ENCODE results near the gene ACP1. TPM values are rescaled to one million over a fixed set of nuclear protein-coding genes. Genes with fewer than 3 reads are reported as not detected.

Gene ACP1
- total RNA-seq, 1 donor from 2014 or later: 113 TPM

GRCh38 chr2:295090-295489 lies 30.3 kb downstream of the ACP1 start:
- H3K4me1 Mint-ChIP-seq: peaks cover under 1% of the 10 kb centered on the region
- H3K4me3 Mint-ChIP-seq: no peak overlapping the region
- no peak for TF ChIP-seq CTCF (IDR thresholded peaks at IDR 0.05; ENCODE audit: unreplicated experiment)
- no peak overlapping the region for H3K27ac Mint-ChIP-seq
- peaks cover 4% of the 10 kb centered on the region for H3K9me3 Mint-ChIP-seq
- H3K27me3 Mint-ChIP-seq (ENCODE audit: low read depth): peaks cover 75% of the 10 kb centered on the region
- DNase-seq (ENCODE audit: low spot score in 2 of 2, unreplicated experiment in 2 of 2): no peak
- no peaks in the 10 kb centered on the region for H3K36me3 Mint-ChIP-seq

- Mint-ChIP-seq H3K9me3 (peaks cover 10% of the 10 kb centered on the region), H3K4me3 (no peak overlapping the region), H3K36me3 (no peaks in the 10 kb centered on the region), H3K27ac (no peak overlapping the region), H3K27me3 (ENCODE audit: low read depth) (peaks cover 65% of the 10 kb centered on the region), H3K4me1 (no peaks in the 10 kb centered on the region)
- TF ChIP-seq CTCF (IDR thresholded peaks at IDR 0.05; ENCODE audit: unreplicated experiment): no peak
- DNase-seq (ENCODE audit: low spot score in 2 of 2, unreplicated experiment in 2 of 2): no peak
Observed at GRCh38 chr2:296354-296753, 31.6 kb downstream of the ACP1 start.

GRCh38 chr2:305366-305765 lies 40.6 kb downstream of the ACP1 start:
- no peak for TF ChIP-seq CTCF (IDR thresholded peaks at IDR 0.05; ENCODE audit: unreplicated experiment)
- no peak for DNase-seq (ENCODE audit: low spot score in 2 of 2, unreplicated experiment in 2 of 2)
- peaks cover 14% of the 10 kb centered on the region for H3K4me1 Mint-ChIP-seq
- H3K27ac Mint-ChIP-seq: no peak overlapping the region
- H3K9me3 Mint-ChIP-seq: peaks cover 23% of the 10 kb centered on the region
- H3K36me3 Mint-ChIP-seq: no peaks in the 10 kb centered on the region
- H3K27me3 Mint-ChIP-seq (ENCODE audit: low read depth): peaks cover 1% of the 10 kb centered on the region
- no peak overlapping the region for H3K4me3 Mint-ChIP-seq

GRCh38 chr2:309148-309953 lies 44.6 kb downstream of the ACP1 start:
- Mint-ChIP-seq H3K27me3 (ENCODE audit: low read depth) (peaks cover 7% of the 10 kb centered on the region), H3K27ac (no peak overlapping the region), H3K9me3 (no peaks in the 10 kb centered on the region), H3K4me1 (peaks cover 15% of the 10 kb centered on the region), H3K36me3 (no peaks in the 10 kb centered on the region), H3K4me3 (no peak overlapping the region)
- DNase-seq (ENCODE audit: low spot score in 2 of 2, unreplicated experiment in 2 of 2): no peak
- TF ChIP-seq CTCF (IDR thresholded peaks at IDR 0.05; ENCODE audit: unreplicated experiment): no peak

- Mint-ChIP-seq H3K4me3 (no peak overlapping the region), H3K36me3 (no peaks in the 10 kb centered on the region), H3K27me3 (ENCODE audit: low read depth) (peaks cover 7% of the 10 kb centered on the region), H3K9me3 (no peaks in the 10 kb centered on the region), H3K4me1 (peaks cover 15% of the 10 kb centered on the region), H3K27ac (no peak overlapping the region)
- no peak for DNase-seq (ENCODE audit: low spot score in 2 of 2, unreplicated experiment in 2 of 2)
- TF ChIP-seq CTCF (IDR thresholded peaks at IDR 0.05; ENCODE audit: unreplicated experiment): no peak
Observed at GRCh38 chr2:309954-310510, 45.3 kb downstream of the ACP1 start.
